A549 treated with Mapracorat at 1 μM for 4 hours (cell line): Measurements from ENCODE around the gene KRTAP3-1. TPM values are rescaled to one million over a fixed set of nuclear protein-coding genes. Genes with fewer than 3 reads are reported as not detected.

ENCODE experiments used
- total RNA-seq: library from RNA; stranded (reverse); fragments of 200-300 nt; extraction: Qiagen RNA extraction; gene quantifications from 5 replicates; pipeline ENCODE4 v1.2.3, GENCODE V29; 2022

KRTAP3-1 gene
- 0.35 TPM in 1 of 5 replicates, not detected in the others for total RNA-seq

GRCh38 chr17:41008811-41009210 is at the start of gene KRTAP3-1:
KRTAP3-1 (minus strand) TSS chr17:41009128; CDS start chr17:41009074, 54 bp downstream.

DNA sequence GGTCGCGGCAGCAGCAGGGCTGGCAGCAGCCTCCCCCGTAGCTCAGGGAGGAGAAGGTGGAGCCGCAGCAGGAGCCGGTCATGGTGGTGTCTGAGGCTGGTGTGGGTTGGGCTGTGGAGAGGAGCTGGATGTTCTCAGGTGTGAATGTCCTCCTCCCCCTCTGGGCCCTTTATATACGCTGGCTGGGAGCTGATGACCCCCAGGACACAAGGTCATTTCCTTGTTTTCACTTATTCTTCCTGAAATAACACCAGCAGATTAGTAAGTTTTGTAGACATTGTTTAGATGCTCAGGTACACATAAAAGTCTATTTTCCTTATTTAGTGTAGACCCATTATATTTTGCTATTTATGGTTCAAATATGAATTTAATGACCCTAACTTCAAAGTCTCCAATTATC is 46.2 kb upstream of the KRTAP3-1 start, which contains the start of gene KRTAP2-2:
TSS of gene KRTAP2-2 (minus strand) at position 101 of the 400 bp plus-strand sequence. CDS start at position 82, 19 bp downstream.

GRCh38 chr17:41046735-41047465 is 38.0 kb upstream of the KRTAP3-1 start, which contains the start of gene KRTAP2-1:
KRTAP2-1 (minus strand) TSS chr17:41047316; CDS start chr17:41047267, 49 bp downstream.

GRCh38 chr17:41040783-41041571 is 32.0 kb upstream of the KRTAP3-1 start, which contains the start of gene KRTAP1-1:
KRTAP1-1 (minus strand) TSS chr17:41041450; CDS start chr17:41041397, 53 bp downstream.

DNA sequence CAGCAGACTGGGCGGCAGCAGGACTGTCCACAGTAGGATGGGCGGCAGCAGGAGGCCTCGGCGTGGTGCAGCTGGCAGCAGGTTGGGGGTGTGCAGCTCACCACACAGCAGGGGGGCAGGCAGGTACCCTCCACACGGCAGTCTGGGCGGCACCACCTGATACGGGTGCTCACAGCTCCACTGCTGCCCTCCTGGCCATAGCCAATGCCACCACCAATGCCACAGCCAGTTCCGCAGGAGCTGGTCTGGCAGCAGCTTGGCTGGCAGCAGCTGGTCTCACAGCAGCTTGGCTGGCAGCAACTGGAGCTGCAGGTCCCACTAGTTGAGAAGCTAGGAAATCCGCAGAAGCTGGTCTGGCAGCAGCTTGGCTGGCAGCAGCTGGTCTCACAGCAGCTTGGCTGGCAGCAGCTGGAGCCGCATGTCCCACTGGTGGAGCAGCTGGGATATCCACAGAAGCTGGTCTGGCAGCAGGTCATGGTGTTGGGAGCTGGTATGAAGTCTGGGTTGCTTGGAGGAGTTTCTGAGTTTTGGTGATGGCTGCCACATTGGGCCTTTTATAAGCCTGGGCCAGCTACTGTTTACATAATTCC is 25.5 kb upstream of the KRTAP3-1 start, which contains the start of gene KRTAP1-3:
TSS of gene KRTAP1-3 (minus strand) at position 529 of the 590 bp plus-strand sequence. CDS start at position 476, 53 bp downstream.

GRCh38 chr17:41029633-41030245 is 20.8 kb upstream of the KRTAP3-1 start, which contains the start of gene KRTAP1-4:
KRTAP1-4 (minus strand) TSS chr17:41030195; CDS start chr17:41030078, 117 bp downstream.

GRCh38 chr17:41026715-41027471 is 18.0 kb upstream of the KRTAP3-1 start, which contains the start of gene KRTAP1-5:
KRTAP1-5 (minus strand) TSS chr17:41027208; CDS start chr17:41027155, 53 bp downstream.

DNA sequence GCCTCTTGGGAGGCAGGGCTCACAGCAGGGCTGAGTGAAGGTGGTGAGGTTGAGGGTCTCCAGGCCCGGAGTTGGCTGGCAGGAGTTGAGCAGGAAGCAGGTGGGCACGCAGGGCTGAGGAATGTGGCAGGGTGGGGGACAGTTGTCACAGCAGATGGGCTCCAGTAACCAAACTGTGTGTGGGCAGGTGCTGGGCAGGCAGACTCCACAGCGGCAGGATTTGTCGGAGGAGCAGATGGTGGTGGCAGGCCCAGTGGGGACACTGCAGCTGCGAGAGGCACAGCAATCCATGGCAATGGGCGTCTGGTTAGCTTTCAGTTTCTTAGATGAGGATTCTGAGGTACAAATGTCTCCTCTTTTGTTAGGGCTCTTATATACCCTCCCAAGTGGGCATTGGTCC is 9.4 kb downstream of the KRTAP3-1 start, which contains the start of gene KRTAP3-2:
TSS of gene KRTAP3-2 (minus strand) at position 344 of the 400 bp plus-strand sequence. CDS start at position 291, 53 bp downstream.

DNA sequence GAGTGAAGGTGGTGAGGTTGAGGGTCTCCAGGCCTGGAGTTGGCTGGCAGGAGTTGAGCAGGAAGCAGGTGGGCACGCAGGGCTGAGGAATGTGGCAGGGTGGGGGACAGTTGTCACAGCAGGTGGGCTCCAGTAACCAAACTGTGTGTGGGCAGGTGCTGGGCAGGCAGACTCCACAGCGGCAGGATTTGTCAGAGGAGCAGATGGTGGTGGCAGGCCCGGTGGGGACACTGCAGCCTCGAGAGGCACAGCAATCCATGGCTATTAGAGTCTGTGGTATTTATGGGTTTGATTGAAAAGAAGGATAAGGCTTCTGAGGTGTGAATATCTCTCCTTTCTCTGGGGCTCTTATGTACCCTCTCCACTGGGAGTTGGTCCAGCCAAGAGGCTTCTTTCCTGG is 15.1 kb downstream of the KRTAP3-1 start, which contains the start of gene KRTAP3-3:
TSS of gene KRTAP3-3 (minus strand) at position 326 of the 400 bp plus-strand sequence. CDS start at position 259, 67 bp downstream.

GRCh38 chr17:40984226-40984625 is 24.7 kb downstream of the KRTAP3-1 start, which contains the start of gene KRT40:
KRT40 (minus strand) TSS chr17:40984326; CDS start chr17:40984273, 53 bp downstream.

DNA sequence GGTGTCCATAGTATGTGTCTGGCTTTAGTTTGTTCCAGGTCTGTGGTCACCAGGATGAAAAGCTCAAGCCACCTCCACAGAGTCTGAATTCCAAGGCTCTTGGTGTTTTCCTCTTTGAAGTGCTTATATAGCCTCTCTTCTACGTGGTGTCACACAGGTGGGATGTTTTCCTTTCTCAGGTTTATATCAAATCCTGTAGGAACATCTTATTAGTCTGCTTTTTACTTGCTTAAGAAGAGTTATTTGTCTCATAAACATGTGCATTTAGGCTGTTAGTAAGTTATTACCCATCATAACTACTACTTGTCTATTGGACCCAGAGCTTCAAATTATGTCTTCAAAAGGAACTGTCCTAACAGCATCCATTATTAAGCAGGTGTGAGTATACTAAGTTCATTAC is 42.1 kb downstream of the KRTAP3-1 start, which contains the start of gene KRT39:
TSS of gene KRT39 (minus strand) at position 101 of the 400 bp plus-strand sequence. CDS start at position 9, 92 bp downstream.

Other genes with a start within 250 kb of the KRTAP3-1 start
- not detected in 5 replicates for gene KRT26, start 236.9 kb downstream of the KRTAP3-1 start, total RNA-seq
- 0.19 TPM in 1 of 5 replicates, not detected in the others for gene KRT27, start 226.6 kb downstream of the KRTAP3-1 start, total RNA-seq
- not detected in 5 replicates for gene KRT28, start 209.2 kb downstream of the KRTAP3-1 start, total RNA-seq
- gene KRT10, start 186.5 kb downstream of the KRTAP3-1 start, total RNA-seq: 70.6 to 111 TPM (median 103 TPM) in 5 replicates
- gene KRT12, start 141.9 kb downstream of the KRTAP3-1 start, total RNA-seq: not detected in 5 replicates
- 0.17 to 0.45 TPM (median 0.26 TPM) in 5 replicates for gene KRT20, start 123.9 kb downstream of the KRTAP3-1 start, total RNA-seq
- 0.08 to 0.15 TPM (median 0.08 TPM) in 3 of 5 replicates, not detected in the others for gene KRT23, start 71.5 kb downstream of the KRTAP3-1 start, total RNA-seq
- not detected in 5 replicates for gene KRT39, start 42.2 kb downstream of the KRTAP3-1 start, total RNA-seq
- gene KRT40, start 24.8 kb downstream of the KRTAP3-1 start, total RNA-seq: not detected in 5 replicates
- gene KRTAP3-3, start 15.0 kb downstream of the KRTAP3-1 start, total RNA-seq: not detected in 5 replicates
- 0.22 to 0.42 TPM (median 0.37 TPM) in 3 of 5 replicates, not detected in the others for gene KRTAP3-2, start 9.2 kb downstream of the KRTAP3-1 start, total RNA-seq
- not detected in 5 replicates for gene KRTAP1-5, start 18.1 kb upstream of the KRTAP3-1 start, total RNA-seq
- gene KRTAP1-4, start 21.1 kb upstream of the KRTAP3-1 start, total RNA-seq: not detected in 5 replicates
- gene KRTAP1-3, start 25.7 kb upstream of the KRTAP3-1 start, total RNA-seq: not detected in 5 replicates
- not detected in 5 replicates for gene KRTAP1-1, start 32.3 kb upstream of the KRTAP3-1 start, total RNA-seq
- gene KRTAP2-1, start 38.2 kb upstream of the KRTAP3-1 start, total RNA-seq: not detected in 5 replicates
- gene KRTAP2-2, start 46.1 kb upstream of the KRTAP3-1 start, total RNA-seq: not detected in 5 replicates
- 0.22 TPM in 1 of 5 replicates, not detected in the others for gene KRTAP2-3, start 51.0 kb upstream of the KRTAP3-1 start, total RNA-seq
- gene KRTAP2-4, start 56.8 kb upstream of the KRTAP3-1 start, total RNA-seq: not detected in 5 replicates
- not detected in 5 replicates for gene KRTAP4-7, start 75.0 kb upstream of the KRTAP3-1 start, total RNA-seq
- not detected in 5 replicates for gene KRTAP4-8, start 89.0 kb upstream of the KRTAP3-1 start, total RNA-seq
- gene KRTAP4-16, start 93.1 kb upstream of the KRTAP3-1 start, total RNA-seq: not detected in 5 replicates
- not detected in 5 replicates for gene KRTAP4-9, start 96.3 kb upstream of the KRTAP3-1 start, total RNA-seq
- gene KRTAP4-11, start 109.2 kb upstream of the KRTAP3-1 start, total RNA-seq: not detected in 5 replicates
- not detected in 5 replicates for gene KRTAP4-12, start 115.1 kb upstream of the KRTAP3-1 start, total RNA-seq
- gene KRTAP4-6, start 131.4 kb upstream of the KRTAP3-1 start, total RNA-seq: not detected in 5 replicates
- not detected in 5 replicates for gene KRTAP4-5, start 140.7 kb upstream of the KRTAP3-1 start, total RNA-seq
- not detected in 5 replicates for gene KRTAP4-4, start 151.6 kb upstream of the KRTAP3-1 start, total RNA-seq
- not detected in 5 replicates for gene KRTAP4-3, start 159.1 kb upstream of the KRTAP3-1 start, total RNA-seq
- gene KRTAP4-2, start 169.1 kb upstream of the KRTAP3-1 start, total RNA-seq: not detected in 5 replicates
- 0.16 to 0.38 TPM (median 0.18 TPM) in 3 of 5 replicates, not detected in the others for gene KRTAP4-1, start 175.8 kb upstream of the KRTAP3-1 start, total RNA-seq
- gene KRTAP9-1, start 180.8 kb upstream of the KRTAP3-1 start, total RNA-seq: not detected in 5 replicates
- not detected in 5 replicates for gene KRTAP9-2, start 217.5 kb upstream of the KRTAP3-1 start, total RNA-seq
- not detected in 5 replicates for gene KRTAP9-3, start 223.3 kb upstream of the KRTAP3-1 start, total RNA-seq
- not detected in 5 replicates for gene KRTAP9-8, start 228.9 kb upstream of the KRTAP3-1 start, total RNA-seq
- not detected in 5 replicates for gene KRTAP9-4, start 240.6 kb upstream of the KRTAP3-1 start, total RNA-seq
- not detected in 5 replicates for gene KRTAP9-9, start 246.3 kb upstream of the KRTAP3-1 start, total RNA-seq